GM20431 (cell line): ENCODE measurements around the gene SYCP3.

Experiments used
- in situ Hi-C: fragments of 300-500 bp; cut with MseI, MboI; formaldehyde crosslinking; loops from one replicate; pipeline ENCODE4 v1.15.0; 2020; ENCODE audit warnings: low sequenced_read_pairs; ENCODE audit not compliant: unreplicated experiment

The SYCP3 gene

GRCh38 chr12:101738920-101739665 lies at the start of gene SYCP3:
Gene SYCP3 (minus strand): TSS chr12:101739462. CDS start chr12:101737935, 1,527 bp downstream.
- in situ Hi-C loops = no loop called here

DNA sequence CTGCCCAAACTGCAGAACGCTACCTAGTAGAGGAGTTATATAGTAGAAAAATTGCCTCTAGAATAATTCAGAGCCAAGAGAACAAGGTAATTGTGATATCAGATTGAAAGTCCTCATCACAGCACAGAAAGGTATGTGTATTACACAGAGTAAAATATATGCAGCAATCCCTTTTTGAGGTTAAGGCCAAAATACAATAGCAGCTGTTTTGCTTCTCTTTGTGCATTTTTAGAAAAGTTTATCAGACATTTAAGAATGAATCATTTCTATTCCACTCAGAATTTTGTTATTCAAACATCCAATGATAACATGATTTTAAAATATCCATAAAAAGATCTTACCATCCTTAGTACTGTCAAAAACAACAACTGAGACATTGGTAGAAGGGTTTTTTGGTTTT lies 46.4 kb upstream of the SYCP3 start:
- in situ Hi-C loops = no loop called here

GRCh38 chr12:101784376-101784775 lies 45.1 kb upstream of the SYCP3 start:
- in situ Hi-C loops = no loop called here

DNA sequence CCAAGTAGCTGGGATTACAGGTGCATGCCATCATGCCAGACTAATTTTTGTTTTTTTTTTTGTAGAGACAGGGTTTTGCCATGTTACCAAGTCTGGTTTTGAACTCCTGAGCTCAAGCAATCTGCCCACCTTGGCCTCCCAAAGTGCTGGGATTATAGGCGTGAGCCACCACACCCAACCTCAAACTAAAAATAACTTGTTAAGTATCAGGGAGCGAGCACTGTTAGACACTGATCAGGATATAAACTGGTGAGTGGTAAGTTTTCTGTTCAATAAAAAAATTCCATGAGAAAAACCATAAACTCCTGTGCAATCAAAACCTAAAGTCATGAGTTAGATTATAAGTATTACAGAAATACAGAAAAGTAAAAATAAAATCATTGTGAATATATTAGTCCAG lies 44.6 kb upstream of the SYCP3 start:
- in situ Hi-C loops = no loop called here

DNA sequence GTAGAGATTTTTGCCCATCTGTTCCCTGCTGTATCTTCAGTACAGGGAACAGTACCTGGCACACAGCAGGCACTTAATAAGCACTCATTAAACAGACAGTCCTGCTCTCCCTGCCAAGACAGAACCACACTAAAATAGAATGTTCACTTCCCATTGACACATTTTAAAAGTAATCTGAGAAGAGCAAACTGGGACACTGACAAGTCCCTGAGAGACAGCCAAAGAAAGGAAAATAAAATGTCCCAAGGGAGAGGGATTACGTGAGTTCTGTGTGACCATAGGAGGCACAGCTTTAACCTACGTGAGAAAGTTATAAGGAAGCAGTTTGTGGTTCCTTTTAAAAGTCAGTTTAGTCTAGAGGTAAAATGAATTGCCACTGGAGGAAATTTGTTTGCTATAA lies 43.9 kb upstream of the SYCP3 start:
- in situ Hi-C loops = no loop called here

DNA sequence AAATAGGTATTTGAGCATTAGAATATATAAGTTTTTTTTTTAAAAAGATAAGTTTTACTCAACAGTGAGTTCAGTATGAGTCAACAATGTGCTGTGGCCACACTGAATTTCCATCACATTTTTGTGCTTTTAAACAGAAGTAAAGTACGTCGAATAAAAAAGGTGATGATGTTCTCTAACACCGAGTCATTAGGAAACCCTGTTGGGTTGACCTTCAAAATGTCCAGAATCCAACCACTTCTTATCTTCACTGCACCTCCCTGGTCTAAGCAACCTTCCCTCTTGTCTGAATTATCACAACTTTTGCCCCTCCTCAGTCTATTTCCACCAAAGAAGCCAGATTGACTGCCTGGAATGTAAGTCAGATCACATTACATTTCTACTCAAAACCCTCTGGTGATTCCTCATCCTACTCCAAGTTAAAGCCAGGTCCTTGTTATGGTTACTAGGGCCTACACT lies 43.0 kb upstream of the SYCP3 start:
- in situ Hi-C loops = no loop called here

DNA sequence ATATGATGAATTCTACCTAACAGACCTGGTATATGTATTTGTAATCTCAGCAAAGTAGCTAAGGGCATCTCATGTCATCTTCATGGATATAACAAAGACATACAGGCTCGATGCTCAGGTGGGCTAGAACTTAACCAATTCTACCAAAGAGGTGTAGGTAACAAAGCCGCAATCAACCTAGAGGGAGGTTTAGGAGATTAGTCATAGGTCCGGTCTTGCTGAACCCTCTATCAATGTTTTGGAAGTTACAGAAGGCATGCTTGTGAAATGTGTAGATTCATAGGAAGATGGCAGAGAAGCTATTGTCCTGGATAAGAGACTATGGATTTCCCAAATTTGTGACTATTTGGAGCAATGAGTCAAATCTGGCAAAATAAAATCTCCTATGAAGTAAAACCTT lies 42.6 kb upstream of the SYCP3 start:
- in situ Hi-C loops = no loop called here

DNA sequence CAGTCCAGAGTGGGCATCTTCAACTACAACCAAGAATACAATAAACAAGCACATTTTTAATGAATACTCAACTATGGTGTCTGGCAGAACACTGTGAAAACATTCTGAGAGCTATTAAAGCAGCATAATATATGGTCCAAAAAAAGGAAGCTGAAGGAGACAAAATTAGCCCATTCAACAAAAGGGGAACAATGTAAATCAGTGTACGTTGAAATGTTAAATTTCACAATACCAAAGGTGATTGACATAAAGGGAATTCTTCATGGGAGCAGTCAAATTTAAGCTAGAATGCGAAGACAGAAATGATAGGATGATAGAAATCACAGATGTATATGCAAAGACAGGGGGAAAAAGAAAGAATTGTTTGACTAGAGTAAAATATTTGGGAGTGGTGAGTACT lies 41.3 kb upstream of the SYCP3 start:
- in situ Hi-C loops = no loop called here

GRCh38 chr12:101779626-101780025 lies 40.4 kb upstream of the SYCP3 start:
- in situ Hi-C loops = loop anchor here (10.0 kb wide), 1 partner anchor 45 kb away; no protein-coding TSS in a partner anchor

GRCh38 chr12:101779200-101779599 lies 39.9 kb upstream of the SYCP3 start:
- in situ Hi-C loops = loop anchor here (10.0 kb wide), 1 partner anchor 46 kb away; no protein-coding TSS in a partner anchor

DNA sequence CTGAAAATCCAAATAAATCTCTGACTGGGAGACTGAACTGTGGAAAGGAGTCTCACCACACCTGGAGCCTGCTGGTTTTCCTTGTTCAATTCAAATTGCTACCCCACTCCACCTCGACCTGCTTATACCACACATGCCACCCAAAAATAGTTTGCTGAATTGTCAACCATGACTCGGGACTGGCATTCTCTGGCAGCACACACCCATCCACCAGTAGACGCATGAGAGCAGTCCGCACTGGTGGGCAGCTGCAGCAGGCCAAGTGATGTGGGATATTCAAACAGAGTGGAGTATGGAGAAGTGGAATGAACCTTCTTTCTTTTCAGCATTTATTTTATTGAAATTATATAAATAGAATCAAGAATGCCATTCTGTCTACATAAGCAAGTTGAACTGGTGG lies 38.7 kb upstream of the SYCP3 start:
- in situ Hi-C loops = loop anchor here (10.0 kb wide), 1 partner anchor 47 kb away; no protein-coding TSS in a partner anchor

DNA sequence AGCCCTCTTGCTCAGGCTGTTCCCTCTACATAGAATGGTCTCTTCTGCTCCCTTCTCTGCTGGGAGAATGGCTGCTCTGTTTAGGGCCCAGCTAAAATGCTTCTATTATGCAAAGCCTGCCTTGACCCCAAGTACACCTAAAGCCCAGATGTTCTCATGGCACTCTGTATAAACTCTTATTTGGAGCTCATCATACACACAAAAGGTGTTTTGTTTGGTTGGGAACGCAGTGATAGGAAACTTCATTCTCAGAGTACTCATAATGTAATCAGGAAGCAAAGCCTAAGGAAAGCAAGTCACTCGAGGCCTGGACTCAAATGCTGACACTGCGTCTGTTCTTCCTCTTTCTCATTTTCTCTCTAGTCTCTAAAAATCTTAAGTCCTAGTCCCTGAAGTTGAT lies 38.2 kb upstream of the SYCP3 start:
- in situ Hi-C loops = loop anchor here (10.0 kb wide), 1 partner anchor 47 kb away; no protein-coding TSS in a partner anchor

- in situ Hi-C loops = loop anchor here (10.0 kb wide), 1 partner anchor 49 kb away; no protein-coding TSS in a partner anchor
These were observed 36.6 kb upstream of the SYCP3 start for GRCh38 chr12:101775816-101776215.

DNA sequence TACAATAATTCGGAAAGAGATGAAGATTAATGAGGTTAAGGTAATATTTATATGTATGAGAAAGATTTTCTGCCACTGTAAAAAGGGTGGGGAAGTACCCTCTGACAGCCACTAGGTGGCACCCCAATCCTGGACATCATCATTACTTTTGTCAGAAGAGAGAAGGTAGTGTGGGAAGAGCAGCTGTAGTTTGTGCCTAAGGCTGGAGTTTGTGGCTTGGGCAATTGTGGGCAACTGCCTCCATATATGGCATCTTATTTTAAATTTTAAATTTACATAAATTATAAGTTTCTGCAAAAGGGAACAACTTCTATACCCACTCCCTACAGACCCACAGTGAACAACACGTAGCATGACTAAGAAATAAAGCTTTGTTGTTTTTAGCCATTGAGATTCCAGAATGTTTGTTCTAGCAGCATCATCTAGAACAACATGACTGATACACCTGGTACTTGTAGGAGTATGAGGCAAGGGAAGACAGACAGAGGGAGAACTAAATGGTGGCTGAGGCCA lies 34.4 kb upstream of the SYCP3 start:
- in situ Hi-C loops = loop anchor here (10.0 kb wide), 1 partner anchor 51 kb away; no protein-coding TSS in a partner anchor

DNA sequence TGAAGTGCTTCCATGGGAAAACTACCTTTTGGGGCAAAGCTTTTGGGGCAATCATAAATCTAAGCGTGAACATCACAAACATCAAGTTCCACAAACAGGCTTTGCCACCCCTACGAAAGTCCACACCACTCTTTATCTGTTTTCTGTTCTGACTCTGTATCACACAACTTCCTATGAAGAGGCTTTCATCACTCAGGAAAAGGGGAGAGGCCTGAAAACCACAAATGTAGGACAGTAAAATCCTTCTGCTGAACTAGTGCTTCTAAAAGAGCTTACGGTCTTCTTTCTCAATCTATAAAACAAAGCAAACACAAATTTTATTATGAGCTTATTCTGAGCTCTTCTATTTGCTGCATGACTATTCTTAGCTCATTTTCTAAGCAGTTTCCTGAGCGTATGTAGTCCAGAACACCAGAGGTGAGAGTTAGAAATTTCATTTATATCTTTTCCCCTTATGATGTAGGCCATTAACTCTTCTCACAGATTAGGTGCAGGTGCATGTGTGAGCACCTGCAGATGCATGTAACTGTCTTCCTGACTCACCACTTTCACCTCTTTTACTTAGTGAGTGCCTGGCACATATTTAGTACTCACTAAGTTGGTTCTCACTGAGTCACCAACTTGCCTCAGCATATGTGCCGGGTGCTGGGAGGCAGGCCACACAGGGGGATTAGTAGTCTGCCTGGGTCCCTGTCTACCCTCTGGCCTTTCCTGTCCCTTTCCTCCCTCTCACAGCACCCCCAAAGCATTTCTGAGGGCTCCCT lies 32.9 kb upstream of the SYCP3 start:
- in situ Hi-C loops = loop anchor here (10.0 kb wide), 1 partner anchor 53 kb away; no protein-coding TSS in a partner anchor

DNA sequence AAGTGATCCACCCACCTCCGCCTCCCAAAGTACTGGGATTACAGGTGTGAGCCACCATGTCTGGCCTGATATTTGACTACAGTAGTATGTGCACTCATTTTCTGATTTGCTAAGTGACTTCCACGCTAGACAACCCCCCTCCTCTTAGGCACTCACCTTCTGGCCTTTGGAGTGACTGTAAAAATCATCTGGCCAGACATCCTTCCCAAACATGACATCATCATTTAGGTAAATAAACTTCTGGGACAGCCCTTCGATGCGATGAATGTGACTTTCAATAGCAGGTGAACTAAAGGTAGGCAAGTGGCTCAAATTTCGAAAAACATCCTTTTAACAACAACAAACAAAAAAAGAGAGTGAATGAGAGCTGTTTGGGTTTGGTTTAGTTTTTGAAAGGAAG lies 30.6 kb upstream of the SYCP3 start:
- in situ Hi-C loops = loop anchor here (10.0 kb wide), 1 partner anchor 55 kb away; no protein-coding TSS in a partner anchor

- in situ Hi-C loops = no loop called here
These were observed 29.5 kb upstream of the SYCP3 start for GRCh38 chr12:101768781-101769180.

- in situ Hi-C loops = no loop called here
These were observed 28.3 kb upstream of the SYCP3 start for GRCh38 chr12:101767537-101767936.

DNA sequence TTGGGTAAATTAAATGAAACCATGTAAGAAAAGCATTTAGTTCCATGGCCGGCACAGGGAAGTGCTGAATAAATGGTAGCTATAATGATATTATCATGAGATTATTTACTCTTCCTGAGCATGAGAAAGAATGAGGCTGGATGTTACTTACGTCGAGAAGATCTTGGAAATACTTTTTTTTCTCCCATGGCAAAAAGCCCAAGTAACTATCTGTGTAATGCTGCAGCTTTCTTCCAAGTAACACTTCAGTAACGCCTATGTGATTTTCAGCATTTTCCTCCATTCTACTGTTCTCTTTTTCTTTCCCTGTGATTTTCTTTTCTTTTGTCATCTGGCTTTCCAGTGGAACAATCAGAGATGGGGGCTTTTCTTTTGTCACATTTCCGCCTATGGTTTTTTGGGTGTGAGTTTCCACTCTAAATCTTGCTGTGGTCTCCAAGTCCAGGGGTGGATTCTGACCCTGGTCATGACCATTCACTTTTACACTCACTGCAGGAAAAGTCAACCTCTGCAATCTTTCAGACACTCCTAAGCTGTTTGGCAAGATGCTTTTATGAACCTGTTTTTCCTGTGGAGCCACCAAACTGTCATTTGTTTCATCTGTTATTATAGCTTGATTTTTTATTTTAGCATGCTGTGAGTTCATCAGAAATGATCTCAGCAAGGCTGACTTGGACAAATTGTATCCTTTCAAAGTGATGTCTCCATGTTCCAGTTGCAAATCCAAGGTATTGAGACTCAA lies 25.0 kb upstream of the SYCP3 start:
- in situ Hi-C loops = no loop called here
